ENCODE measurements around the gene CCND1. TPM values are rescaled to one million over a fixed set of nuclear protein-coding genes. Genes with fewer than 3 reads are reported as not detected.
A peak's percentile ranks its signal among the peaks of the same experiment; 100 is the strongest.

The CCND1 gene
- total RNA-seq, 1 experiment from 2014 or later: 292 TPM

- Histone ChIP-seq H3K36me3 (replicated peaks; ENCODE audit: control insufficient read depth, insufficient read depth, low read length) (peaks cover 2% of the 10 kb centered on the region), H3K4me3 (ENCODE audit: insufficient read depth, low read depth, low read length) (peak overlapping the region; percentile 81), H3K27me3 (ENCODE audit: control insufficient read depth, insufficient read depth, low read length) (peaks cover 20% of the 10 kb centered on the region)
- DNase-seq: peak; percentile 77
Observed at GRCh38 chr11:69702769-69703452, 62.0 kb downstream of the CCND1 start.

DNA sequence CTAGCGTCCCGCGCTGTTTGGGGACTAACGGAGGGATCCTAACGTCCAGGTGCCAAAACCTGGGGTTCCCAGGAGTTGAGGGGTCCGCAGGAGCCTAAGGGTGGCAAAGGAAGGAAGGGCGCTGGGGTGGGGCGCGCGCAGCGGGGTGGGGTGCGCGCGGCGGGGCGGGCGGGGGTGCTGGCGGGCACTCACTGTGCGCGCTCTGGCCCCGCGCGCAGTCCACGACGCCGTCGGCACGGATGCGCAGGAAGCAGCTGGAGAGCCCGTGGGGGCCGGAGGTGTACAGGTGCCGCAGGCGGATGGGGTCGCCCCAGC, 62.5 kb downstream of the CCND1 start:
- H3K27me3 ChIP-seq (ENCODE audit: control insufficient read depth, insufficient read depth, low read length): peaks cover 20% of the 10 kb centered on the region
- DNase-seq: no peak
- peaks cover 2% of the 10 kb centered on the region for H3K36me3 ChIP-seq (replicated peaks; ENCODE audit: control insufficient read depth, insufficient read depth, low read length)
- H3K4me3 ChIP-seq (ENCODE audit: insufficient read depth, low read depth, low read length): peak overlapping the region; percentile 81

Other genes with a start within 250 kb of the CCND1 start
- gene LINC01488, start 159.5 kb upstream of the CCND1 start, total RNA-seq (2014; rRNA removed; shearing (Covaris generic)): not detected in 2 replicates
- 12.3 and 13.9 TPM in 2 replicates for gene LTO1, start 34.2 kb downstream of the CCND1 start, total RNA-seq (2014; rRNA removed; shearing (Covaris generic))
- gene FGF19, start 62.9 kb downstream of the CCND1 start, total RNA-seq (2014; rRNA removed; shearing (Covaris generic)): 36.7 and 42.8 TPM in 2 replicates
- gene FGF4, start 134.2 kb downstream of the CCND1 start, total RNA-seq (2014; rRNA removed; shearing (Covaris generic)): 11.8 and 15.9 TPM in 2 replicates
- gene FGF3, start 178.3 kb downstream of the CCND1 start, total RNA-seq (2014; rRNA removed; shearing (Covaris generic)): 0.15 TPM in 1 of 2 replicates, not detected in the other

Data from H7 (cell line).